Loucy (cell line): ENCODE data around the gene FZR1.
A peak's percentile ranks its signal among the peaks of the same experiment; 100 is the strongest.

ENCODE experiments used
- H2AFZ ChIP-seq: fragments of 200-600 bp; sonication (generic); 2 replicates; pipeline ENCODE4 v1.6.0; 2016; ENCODE audit warnings: antibody characterized with exemption, mild to moderate bottlenecking, low read length, moderate library complexity
- H3F3A ChIP-seq: fragments of 200-600 bp; 2 replicates; pipeline ENCODE4 v1.6.0; 2016; ENCODE audit warnings: antibody characterized with exemption, low read depth, mild to moderate bottlenecking
- H3K27me3 ChIP-seq: fragments of 200-600 bp; sonication (generic); 2 replicates; pipeline ENCODE4 v1.6.1; 2014; ENCODE audit warnings: low read length, mild to moderate bottlenecking; ENCODE audit not compliant: insufficient read depth, poor library complexity, severe bottlenecking
- H3K36me3 ChIP-seq: fragments of 200-600 bp; sonication (generic); 2 replicates; pipeline ENCODE4 v1.6.1; 2016; ENCODE audit warnings: low read length; ENCODE audit not compliant: insufficient read depth
- H3K4me1 ChIP-seq: fragments of 200-600 bp; sonication (generic); 2 replicates; pipeline ENCODE4 v1.5.1; 2014; ENCODE audit warnings: low read length, mild to moderate bottlenecking; ENCODE audit not compliant: insufficient read depth, poor library complexity, severe bottlenecking
- H3K4me2 ChIP-seq: fragments of 200-600 bp; sonication (generic); 2 replicates; pipeline ENCODE4 v1.6.0; 2014; ENCODE audit warnings: antibody characterized with exemption, low read length, low read depth, mild to moderate bottlenecking; ENCODE audit not compliant: poor library complexity, severe bottlenecking
- H3K4me3 ChIP-seq: fragments of 200-600 bp; sonication (generic); 2 replicates; pipeline ENCODE4 v1.5.1; 2014; ENCODE audit warnings: low read length, mild to moderate bottlenecking, mixed read lengths; ENCODE audit not compliant: poor library complexity, severe bottlenecking
- H3K79me2 ChIP-seq: fragments of 200-600 bp; sonication (generic); 2 replicates; pipeline ENCODE4 v1.6.1; 2014; ENCODE audit warnings: low read length; ENCODE audit not compliant: insufficient read depth
- H3K9ac ChIP-seq: fragments of 200-600 bp; sonication (generic); 2 replicates; pipeline ENCODE4 v1.6.0; 2014; ENCODE audit warnings: mild to moderate bottlenecking, low read depth, low read length, moderate library complexity; ENCODE audit not compliant: poor library complexity, severe bottlenecking
- H3K9me2 ChIP-seq: fragments of 200-600 bp; sonication (generic); replicated peaks from 2 replicates; pipeline ENCODE4 v1.6.1; 2016; ENCODE audit warnings: low read depth, low read length, mixed read lengths
- H3K9me3 ChIP-seq: fragments of 200-600 bp; sonication (generic); 2 replicates; pipeline ENCODE4 v1.6.1; 2014; ENCODE audit warnings: mild to moderate bottlenecking, antibody characterized with exemption, low read length, low read depth; ENCODE audit not compliant: insufficient read depth
- H4K20me1 ChIP-seq: fragments of 200-600 bp; sonication (generic); 2 replicates; pipeline ENCODE4 v1.6.0; 2014; ENCODE audit warnings: antibody characterized with exemption, low read length, mild to moderate bottlenecking; ENCODE audit not compliant: insufficient read depth, poor library complexity, severe bottlenecking
- EZH2phosphoT487 ChIP-seq: fragments of 200-600 bp; IDR thresholded peaks from 2 replicates; pipeline ENCODE4 v1.6.1; 2018; ENCODE audit warnings: antibody characterized with exemption, mild to moderate bottlenecking, moderate library complexity, borderline replicate concordance
- TF ChIP-seq, protein P1 (sequence below): fragments of 200-600 bp; sonication (generic); conservative IDR thresholded peaks from 2 replicates; pipeline ENCODE4 v1.5.1; 2014; ENCODE audit warnings: mild to moderate bottlenecking, antibody characterized with exemption, low read length

The FZR1 gene

GRCh38 chr19:3477951-3478350 is 28.2 kb upstream of the FZR1 start:
- Histone ChIP-seq H3K9ac (peak overlapping the region; percentile 98), H3F3A (no peaks in the 10 kb centered on the region), H3K4me3 (peak overlapping the region; percentile 91), H3K27me3 (no peaks in the 10 kb centered on the region), H3K36me3 (peaks cover 9% of the 10 kb centered on the region; the same call in 1 of the 2 replicates), H3K4me2 (peak overlapping the region; percentile 94), H4K20me1 (peaks cover 8% of the 10 kb centered on the region), H3K9me2 (peaks cover 8% of the 10 kb centered on the region; the same call in 1 of the 2 replicates), H3K79me2 (peaks cover 61% of the 10 kb centered on the region), H3K9me3 (no peaks in the 10 kb centered on the region), H3K4me1 (peaks cover 54% of the 10 kb centered on the region), H2AFZ (no peak overlapping the region)
- TF ChIP-seq, protein P1, sequence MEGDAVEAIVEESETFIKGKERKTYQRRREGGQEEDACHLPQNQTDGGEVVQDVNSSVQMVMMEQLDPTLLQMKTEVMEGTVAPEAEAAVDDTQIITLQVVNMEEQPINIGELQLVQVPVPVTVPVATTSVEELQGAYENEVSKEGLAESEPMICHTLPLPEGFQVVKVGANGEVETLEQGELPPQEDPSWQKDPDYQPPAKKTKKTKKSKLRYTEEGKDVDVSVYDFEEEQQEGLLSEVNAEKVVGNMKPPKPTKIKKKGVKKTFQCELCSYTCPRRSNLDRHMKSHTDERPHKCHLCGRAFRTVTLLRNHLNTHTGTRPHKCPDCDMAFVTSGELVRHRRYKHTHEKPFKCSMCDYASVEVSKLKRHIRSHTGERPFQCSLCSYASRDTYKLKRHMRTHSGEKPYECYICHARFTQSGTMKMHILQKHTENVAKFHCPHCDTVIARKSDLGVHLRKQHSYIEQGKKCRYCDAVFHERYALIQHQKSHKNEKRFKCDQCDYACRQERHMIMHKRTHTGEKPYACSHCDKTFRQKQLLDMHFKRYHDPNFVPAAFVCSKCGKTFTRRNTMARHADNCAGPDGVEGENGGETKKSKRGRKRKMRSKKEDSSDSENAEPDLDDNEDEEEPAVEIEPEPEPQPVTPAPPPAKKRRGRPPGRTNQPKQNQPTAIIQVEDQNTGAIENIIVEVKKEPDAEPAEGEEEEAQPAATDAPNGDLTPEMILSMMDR: no peak
- TF ChIP-seq EZH2phosphoT487: no peak

DNA sequence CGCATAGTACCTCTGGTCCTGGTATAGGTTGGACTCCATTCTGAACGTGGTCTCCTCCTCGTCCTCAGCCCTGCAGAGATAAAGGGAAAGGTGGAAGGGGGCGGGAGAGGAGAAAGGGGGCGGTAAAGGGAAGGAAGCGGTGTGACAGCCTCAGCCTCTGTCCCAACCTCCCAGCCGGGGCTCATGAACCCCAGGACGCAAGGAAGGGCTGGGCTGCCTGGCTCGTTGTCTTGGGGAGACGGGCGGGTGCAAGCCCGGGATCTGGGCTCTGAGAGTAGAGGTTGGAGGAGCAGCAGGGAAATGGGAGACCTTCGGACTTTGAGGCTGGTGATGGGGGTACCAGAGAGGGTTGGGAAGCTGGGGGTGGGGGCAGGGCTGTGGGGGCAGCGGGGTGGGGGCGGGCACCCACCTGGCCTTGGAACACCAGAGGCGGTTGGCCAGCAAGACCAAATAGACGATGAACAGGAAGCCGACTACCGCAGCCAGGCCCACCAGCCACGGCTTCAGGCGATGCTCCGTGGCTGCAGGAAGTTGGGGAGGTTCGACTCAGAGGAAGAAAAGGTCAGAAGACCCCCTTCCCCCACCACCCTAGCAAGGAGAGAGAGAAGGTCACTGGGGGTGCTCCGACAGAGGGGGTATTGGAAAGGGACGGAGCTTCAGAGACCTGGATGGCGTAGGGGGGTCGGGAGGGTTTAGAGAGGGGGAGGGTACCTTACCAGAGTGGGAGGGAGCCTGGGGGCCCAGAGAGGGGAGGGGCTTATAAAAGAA is 27.5 kb upstream of the FZR1 start:
- peaks cover 61% of the 10 kb centered on the region for H3K79me2 ChIP-seq
- no peaks in the 10 kb centered on the region for H3K27me3 ChIP-seq
- peaks cover 8% of the 10 kb centered on the region for H4K20me1 ChIP-seq
- peaks cover 8% of the 10 kb centered on the region; the same call in 1 of the 2 replicates for H3K9me2 ChIP-seq
- H3F3A ChIP-seq: no peaks in the 10 kb centered on the region
- peak overlapping the region; percentile 91 for H3K4me3 ChIP-seq
- H3K9ac ChIP-seq: peak overlapping the region; percentile 98
- TF ChIP-seq, protein P1: no peak
- TF ChIP-seq EZH2phosphoT487: no peak
- peaks cover 54% of the 10 kb centered on the region for H3K4me1 ChIP-seq
- H3K36me3 ChIP-seq: peaks cover 9% of the 10 kb centered on the region; the same call in 1 of the 2 replicates
- H3K9me3 ChIP-seq: no peaks in the 10 kb centered on the region
- peak overlapping the region; percentile 59; the same call in 1 of the 2 replicates for H2AFZ ChIP-seq
- peak overlapping the region; percentile 94 for H3K4me2 ChIP-seq

- Histone ChIP-seq H2AFZ (peak overlapping the region; percentile 59; the same call in 1 of the 2 replicates), H3K4me2 (peak overlapping the region; percentile 94), H3K9ac (peak overlapping the region; percentile 98), H3K36me3 (peaks cover 8% of the 10 kb centered on the region; the same call in 1 of the 2 replicates), H3K9me3 (no peaks in the 10 kb centered on the region), H3F3A (no peaks in the 10 kb centered on the region), H3K79me2 (peaks cover 54% of the 10 kb centered on the region), H3K27me3 (no peaks in the 10 kb centered on the region), H3K4me3 (peak overlapping the region; percentile 91), H3K9me2 (peaks cover 8% of the 10 kb centered on the region; the same call in 1 of the 2 replicates), H4K20me1 (peaks cover 2% of the 10 kb centered on the region), H3K4me1 (peaks cover 54% of the 10 kb centered on the region)
- no peak for TF ChIP-seq EZH2phosphoT487
- TF ChIP-seq, protein P1: no peak
Observed at GRCh38 chr19:3479177-3479833, 26.8 kb upstream of the FZR1 start.
